K562 (cell line): Measurements from ENCODE around the gene HOXB7. TPM values are rescaled to one million over a fixed set of nuclear protein-coding genes. Genes with fewer than 3 reads are reported as not detected.

Experiments used
- KHSRP ChIP-seq: fragments of 450-650 bp; IDR thresholded peaks from 2 replicates; pipeline ENCODE4 v1.6.1; 2017
- L3MBTL2 ChIP-seq: fragments of 450-650 bp; IDR thresholded peaks from 2 replicates; pipeline ENCODE4 v1.6.1; 2016; ENCODE audit warnings: mild to moderate bottlenecking, moderate library complexity
- MED1 ChIP-seq: sonication (generic); formaldehyde crosslinking; IDR thresholded peaks from 2 replicates; pipeline ENCODE4 v1.8.1; 2023; ENCODE audit warnings: missing genetic modification reagents, borderline replicate concordance
- MYNN ChIP-seq, 2 experiments: sonication (generic); formaldehyde crosslinking in 1 of 2; IDR thresholded peaks; 2 replicates each; pipeline versions ENCODE4 v1.5.0 to v1.6.1; 2016 to 2020; ENCODE audit warnings: antibody characterized with exemption in 1 of 2, missing genetic modification reagents in 1 of 2
- NFRKB ChIP-seq: fragments of 450-650 bp; IDR thresholded peaks from 2 replicates; pipeline ENCODE4 v1.6.1; 2016; ENCODE audit warnings: low read depth
- PML ChIP-seq: IDR thresholded peaks from 2 replicates; pipeline ENCODE4 v1.6.1; 2012; ENCODE audit warnings: low read length, inconsistent platforms
- SMAD4 ChIP-seq: fragments of 250-450 bp; sonication (Bioruptor Pico); conservative IDR thresholded peaks from 2 replicates; pipeline ENCODE4 v1.8.0; 2021; ENCODE audit warnings: inconsistent platforms, mild to moderate bottlenecking, moderate library complexity
- TAF1 ChIP-seq: IDR thresholded peaks from 2 replicates; pipeline ENCODE4 v1.6.1; 2011; ENCODE audit warnings: mild to moderate bottlenecking, low read length, moderate library complexity; ENCODE audit not compliant: insufficient read depth, control insufficient read depth, severe bottlenecking; ENCODE audit errors: extremely low read depth
- YY1 ChIP-seq, 3 experiments: IDR thresholded peaks; 2 replicates each; pipeline ENCODE4 v1.6.1; 2011; ENCODE audit warnings: low read length in 2 of 3, mild to moderate bottlenecking in 2 of 3, moderate library complexity in 2 of 3, borderline replicate concordance in 1 of 3, control low read depth in 1 of 3, low read depth in 1 of 3; ENCODE audit not compliant: insufficient read depth in 3 of 3, insufficient replicate concordance in 2 of 3, control insufficient read depth in 1 of 3, insufficient read length in 1 of 3; ENCODE audit errors: extremely low read depth in 1 of 3
- ZNF23 ChIP-seq: fragments of 250-450 bp; sonication (Bioruptor Pico); IDR thresholded peaks from 2 replicates; pipeline ENCODE4 v1.4.0; 2020; ENCODE audit warnings: mild to moderate bottlenecking
- ZNF239 ChIP-seq: fragments of 250-450 bp; sonication (Bioruptor Pico); IDR thresholded peaks from 2 replicates; pipeline ENCODE4 v1.4.0; 2020; ENCODE audit warnings: mild to moderate bottlenecking
- ZNF644 ChIP-seq: fragments of 200-800 bp; sonication (Bioruptor generic); IDR thresholded peaks from 2 replicates; pipeline ENCODE4 v1.6.1; 2016; ENCODE audit warnings: low read depth, missing genetic modification characterization, missing compliant biosample characterization
- polyA plus RNA-seq, 8 experiments: library from polyadenylated mRNA; depleted of rRNA in 4 of 8; stranded (reverse) in 5 of 8; unstranded in 3 of 8; fragments of >200 nt; fragmentation: Nextera tagmentation in 2 of 8; fragmentation: Illumina TruSeq in 1 of 8; extraction: Ambion mirVana in 2 of 8; extraction: Trizol in 1 of 8; gene quantifications; 2 replicates each; pipeline versions ENCODE4 v1.2.1 to v1.2.3, GENCODE V29; 2011 to 2014; ENCODE audit warnings: inconsistent platforms in 1 of 8, missing spikeins in 1 of 8
- total RNA-seq, 7 experiments: library from RNA; depleted of rRNA in 6 of 7; stranded (reverse); fragments of >200 nt in 6 of 7; fragmentation: Illumina TruSeq in 2 of 7; extraction: Trizol in 2 of 7; gene quantifications; 2 replicates each; pipeline versions ENCODE4 v1.2.1 to v1.2.3, GENCODE V29; 2011 to 2021; ENCODE audit warnings: low replicate concordance in 1 of 7
- TF ChIP-seq, protein P1 (sequence below): IDR thresholded peaks from 2 replicates; pipeline ENCODE4 v1.6.1; 2011; ENCODE audit warnings: borderline replicate concordance, low read depth, mild to moderate bottlenecking, moderate library complexity, low read length; ENCODE audit not compliant: insufficient read depth, poor library complexity, severe bottlenecking
- TF ChIP-seq, protein P2 (sequence below), 2 experiments: IDR thresholded peaks in 1 of 2; conservative IDR thresholded peaks in 1 of 2; 2 replicates each; pipeline ENCODE4 v1.6.1; 2016; ENCODE audit warnings: low read depth in 2 of 2, mild to moderate bottlenecking in 1 of 2, missing compliant biosample characterization in 1 of 2, missing genetic modification characterization in 1 of 2, moderate library complexity in 1 of 2
- TF ChIP-seq, protein P3 (sequence below), 2 experiments: fragments of 450-650 bp; IDR thresholded peaks; 2 replicates each; pipeline ENCODE4 v1.6.1; 2016

Gene HOXB7
- total and polyA plus RNA-seq, 9 of the 15 experiments (the other 6 are each of a cell fraction or from before 2014, with no cell fraction given), result 5.5 to 16.7 (median 8.3) TPM

DNA sequence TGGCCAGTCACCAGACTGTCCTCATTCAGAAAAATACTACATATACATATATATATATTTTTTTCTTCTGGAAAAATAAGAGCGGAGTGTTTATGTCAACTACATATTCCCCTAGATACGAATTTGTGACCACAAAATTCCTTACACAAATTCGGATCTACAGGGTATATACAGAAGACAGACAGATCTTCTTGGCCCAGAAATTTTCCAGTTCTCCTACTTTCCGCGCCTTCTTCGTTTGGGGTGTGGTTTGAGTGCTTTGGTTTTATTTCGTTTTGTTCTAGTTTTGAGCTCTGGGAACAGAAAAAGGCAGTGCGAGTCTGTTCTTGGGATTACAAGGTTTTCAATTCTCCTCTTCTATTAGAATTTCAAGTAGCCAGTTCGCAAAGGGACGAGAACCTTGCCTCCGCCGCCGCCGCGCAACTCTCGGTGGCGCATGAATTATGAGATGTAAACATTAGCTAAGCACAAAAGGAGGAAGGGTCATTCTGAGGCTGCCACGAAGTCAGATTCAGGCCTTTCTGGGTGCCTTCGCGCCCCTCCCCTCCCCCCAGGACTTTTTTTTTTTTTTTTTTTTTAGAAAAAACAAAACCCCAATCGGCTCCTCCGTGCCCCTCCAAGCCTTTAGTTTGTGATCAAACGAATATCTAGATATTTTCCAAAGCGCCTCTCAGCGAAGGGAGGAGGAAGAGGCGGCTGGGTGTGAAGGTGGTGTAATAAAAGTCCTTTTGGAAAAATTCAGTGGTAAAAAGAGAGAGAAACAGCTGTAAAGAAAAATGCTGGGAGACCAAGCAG, 30.9 kb downstream of the HOXB7 start (continued):
- TF ChIP-seq, protein P1, sequence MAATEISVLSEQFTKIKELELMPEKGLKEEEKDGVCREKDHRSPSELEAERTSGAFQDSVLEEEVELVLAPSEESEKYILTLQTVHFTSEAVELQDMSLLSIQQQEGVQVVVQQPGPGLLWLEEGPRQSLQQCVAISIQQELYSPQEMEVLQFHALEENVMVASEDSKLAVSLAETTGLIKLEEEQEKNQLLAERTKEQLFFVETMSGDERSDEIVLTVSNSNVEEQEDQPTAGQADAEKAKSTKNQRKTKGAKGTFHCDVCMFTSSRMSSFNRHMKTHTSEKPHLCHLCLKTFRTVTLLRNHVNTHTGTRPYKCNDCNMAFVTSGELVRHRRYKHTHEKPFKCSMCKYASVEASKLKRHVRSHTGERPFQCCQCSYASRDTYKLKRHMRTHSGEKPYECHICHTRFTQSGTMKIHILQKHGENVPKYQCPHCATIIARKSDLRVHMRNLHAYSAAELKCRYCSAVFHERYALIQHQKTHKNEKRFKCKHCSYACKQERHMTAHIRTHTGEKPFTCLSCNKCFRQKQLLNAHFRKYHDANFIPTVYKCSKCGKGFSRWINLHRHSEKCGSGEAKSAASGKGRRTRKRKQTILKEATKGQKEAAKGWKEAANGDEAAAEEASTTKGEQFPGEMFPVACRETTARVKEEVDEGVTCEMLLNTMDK, result peak; percentile 9
- TF ChIP-seq, protein P2, sequence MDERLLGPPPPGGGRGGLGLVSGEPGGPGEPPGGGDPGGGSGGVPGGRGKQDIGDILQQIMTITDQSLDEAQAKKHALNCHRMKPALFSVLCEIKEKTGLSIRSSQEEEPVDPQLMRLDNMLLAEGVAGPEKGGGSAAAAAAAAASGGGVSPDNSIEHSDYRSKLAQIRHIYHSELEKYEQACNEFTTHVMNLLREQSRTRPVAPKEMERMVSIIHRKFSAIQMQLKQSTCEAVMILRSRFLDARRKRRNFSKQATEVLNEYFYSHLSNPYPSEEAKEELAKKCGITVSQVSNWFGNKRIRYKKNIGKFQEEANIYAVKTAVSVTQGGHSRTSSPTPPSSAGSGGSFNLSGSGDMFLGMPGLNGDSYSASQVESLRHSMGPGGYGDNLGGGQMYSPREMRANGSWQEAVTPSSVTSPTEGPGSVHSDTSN (CRISPR knock-in tag; IDR thresholded peaks at IDR 0.05; ENCODE audit: low read depth), result no peak
- TF ChIP-seq, protein P2 (tag; conservative IDR thresholded peaks at IDR 0.05; ENCODE audit: low read depth), result peak; percentile 67
- TF ChIP-seq MYNN (IDR thresholded peaks at IDR 0.05) (peak; percentile 67; the same call in 1 of the 2 replicates), MYNN (CRISPR knock-in tag; IDR thresholded peaks at IDR 0.05) (no peak), ZNF23 (CRISPR knock-in tag) (no peak), ZNF239 (CRISPR knock-in tag) (0 out of 2 replicates have a peak, but pooled peaks have one; percentile 28), MED1 (CRISPR knock-in tag) (no peak), SMAD4 (CRISPR knock-in tag) (peak; percentile 26; the same call in 1 of the 2 replicates), ZNF644 (tag) (0 out of 2 replicates have a peak, but pooled peaks have one; percentile 9), L3MBTL2 (peak; percentile 68; the same call in 1 of the 2 replicates), KHSRP (peak; percentile 12; the same call in 1 of the 2 replicates), PML (peak; percentile 14; the same call in 1 of the 2 replicates), TAF1 (peak; percentile 42), NFRKB (peak; percentile 67; the same call in 1 of the 2 replicates), YY1 (IDR thresholded peaks at IDR 0.05; ENCODE audit: borderline replicate concordance in 1 of 3, control insufficient read depth in 1 of 3, extremely low read depth in 1 of 3, insufficient read depth in 3 of 3, insufficient read length in 1 of 3, insufficient replicate concordance in 2 of 3, low read depth in 1 of 3, low read length in 2 of 3) (peak in 1 of 3 experiments; percentile 27)
- TF ChIP-seq, protein P3, sequence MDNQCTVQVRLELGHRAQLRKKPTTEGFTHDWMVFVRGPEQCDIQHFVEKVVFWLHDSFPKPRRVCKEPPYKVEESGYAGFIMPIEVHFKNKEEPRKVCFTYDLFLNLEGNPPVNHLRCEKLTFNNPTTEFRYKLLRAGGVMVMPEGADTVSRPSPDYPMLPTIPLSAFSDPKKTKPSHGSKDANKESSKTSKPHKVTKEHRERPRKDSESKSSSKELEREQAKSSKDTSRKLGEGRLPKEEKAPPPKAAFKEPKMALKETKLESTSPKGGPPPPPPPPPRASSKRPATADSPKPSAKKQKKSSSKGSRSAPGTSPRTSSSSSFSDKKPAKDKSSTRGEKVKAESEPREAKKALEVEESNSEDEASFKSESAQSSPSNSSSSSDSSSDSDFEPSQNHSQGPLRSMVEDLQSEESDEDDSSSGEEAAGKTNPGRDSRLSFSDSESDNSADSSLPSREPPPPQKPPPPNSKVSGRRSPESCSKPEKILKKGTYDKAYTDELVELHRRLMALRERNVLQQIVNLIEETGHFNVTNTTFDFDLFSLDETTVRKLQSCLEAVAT (IDR thresholded peaks at IDR 0.05), result peak; percentile 81 to 88
